ENCODE results near the gene PDE4D. TPM values are rescaled to one million over a fixed set of nuclear protein-coding genes. Genes with fewer than 3 reads are reported as not detected.

Gene PDE4D
- total RNA-seq, 1 experiment from 2014 or later: 2.1 TPM

DNA sequence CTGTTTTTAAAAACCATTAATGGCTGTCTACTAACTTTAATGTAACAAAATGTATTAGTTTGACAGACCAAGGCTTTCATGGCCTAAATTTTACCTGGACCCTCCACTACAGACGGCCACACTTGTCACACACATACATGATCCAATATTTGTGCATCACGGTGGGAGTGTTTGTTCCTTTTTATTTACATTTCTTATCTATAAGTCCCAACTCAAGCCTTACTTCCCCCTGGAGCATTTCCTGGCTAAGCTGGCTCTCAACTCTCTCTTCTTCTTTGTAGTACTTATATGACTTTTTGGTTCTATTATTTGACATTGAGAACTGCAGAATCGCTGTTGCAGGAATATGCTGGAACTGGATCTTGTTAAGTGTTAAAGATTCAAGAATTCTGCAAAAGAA, 776.2 kb downstream of the PDE4D start:
- Mint-ChIP-seq H3K9me3 (no peaks in the 10 kb centered on the region), H3K4me3 (no peak overlapping the region), H3K27ac (no peak overlapping the region), H3K36me3 (ENCODE audit: insufficient read depth in 1 of 3, low read depth in 3 of 3) (no peaks in the 10 kb centered on the region), H3K27me3 (ENCODE audit: low read depth) (no peaks in the 10 kb centered on the region), H3K4me1 (peaks cover 9 to 10% of the 10 kb centered on the region in 2 experiments; a peak in 3 of 4 replicates)
- Histone ChIP-seq H3K23ac (ENCODE audit: insufficient read length, low read depth, low read length) (no peak overlapping the region), H3K9me3 (ENCODE audit: control insufficient read depth, low read depth, low read length) (no peaks in the 10 kb centered on the region), H3K4me1 (ENCODE audit: insufficient read depth, low read length) (no peaks in the 10 kb centered on the region; the same call in 1 of the 2 replicates), H3K4ac (ENCODE audit: low read depth, low read length) (no peak overlapping the region), H2AK5ac (ENCODE audit: insufficient read length, low read length) (no peak overlapping the region), H3K23me2 (ENCODE audit: insufficient read length, low read depth, low read length, poor library complexity, severe bottlenecking) (no peaks in the 10 kb centered on the region), H3K27ac (ENCODE audit: insufficient read length, low read depth, low read length) (no peak overlapping the region), H4K5ac (ENCODE audit: insufficient read length, low read depth, low read length) (no peak overlapping the region), H3K18ac (ENCODE audit: insufficient read length, low read depth, low read length) (no peak overlapping the region), H3K79me2 (ENCODE audit: insufficient read depth, low read length) (no peaks in the 10 kb centered on the region), H2BK20ac (ENCODE audit: low read depth, low read length, poor library complexity, severe bottlenecking) (no peak overlapping the region), H2BK12ac (ENCODE audit: insufficient read length, low read depth, low read length) (no peak overlapping the region), H2AFZ (ENCODE audit: low read length) (no peak overlapping the region), H3K14ac (ENCODE audit: insufficient read depth, low read length) (no peak overlapping the region), H3K9ac (ENCODE audit: extremely low read depth, insufficient read length, low read length) (no peak overlapping the region), H3K4me2 (ENCODE audit: insufficient read depth, insufficient read length, low read length) (no peak overlapping the region), H2BK120ac (ENCODE audit: low read depth, low read length, poor library complexity, severe bottlenecking) (no peak overlapping the region), H4K8ac (replicated peaks; ENCODE audit: insufficient read length, low read depth, low read length) (no peak overlapping the region), H3K56ac (ENCODE audit: insufficient read length, low read depth, low read length) (no peak overlapping the region), H2BK5ac (ENCODE audit: insufficient read length, low read length) (no peak overlapping the region), H4K91ac (ENCODE audit: insufficient read length, low read depth, low read length) (no peak overlapping the region), H3K79me1 (ENCODE audit: insufficient read depth, low read depth, low read length, poor library complexity, severe bottlenecking) (no peaks in the 10 kb centered on the region), H4K20me1 (ENCODE audit: control insufficient read depth, insufficient read depth, insufficient read length) (no peaks in the 10 kb centered on the region), H2BK15ac (ENCODE audit: low read depth, low read length) (no peak overlapping the region), H3T11ph (ENCODE audit: low read length) (no peak overlapping the region), H3K27me3 (ENCODE audit: insufficient read depth, low read length) (no peaks in the 10 kb centered on the region)
- no peak for DNase-seq
- WGBS (ENCODE audit: extremely low coverage, insufficient read length, low lambda C conversion rate): no CpG with 5 or more reads among the region's 3 CpGs
- TF ChIP-seq, protein P1, sequence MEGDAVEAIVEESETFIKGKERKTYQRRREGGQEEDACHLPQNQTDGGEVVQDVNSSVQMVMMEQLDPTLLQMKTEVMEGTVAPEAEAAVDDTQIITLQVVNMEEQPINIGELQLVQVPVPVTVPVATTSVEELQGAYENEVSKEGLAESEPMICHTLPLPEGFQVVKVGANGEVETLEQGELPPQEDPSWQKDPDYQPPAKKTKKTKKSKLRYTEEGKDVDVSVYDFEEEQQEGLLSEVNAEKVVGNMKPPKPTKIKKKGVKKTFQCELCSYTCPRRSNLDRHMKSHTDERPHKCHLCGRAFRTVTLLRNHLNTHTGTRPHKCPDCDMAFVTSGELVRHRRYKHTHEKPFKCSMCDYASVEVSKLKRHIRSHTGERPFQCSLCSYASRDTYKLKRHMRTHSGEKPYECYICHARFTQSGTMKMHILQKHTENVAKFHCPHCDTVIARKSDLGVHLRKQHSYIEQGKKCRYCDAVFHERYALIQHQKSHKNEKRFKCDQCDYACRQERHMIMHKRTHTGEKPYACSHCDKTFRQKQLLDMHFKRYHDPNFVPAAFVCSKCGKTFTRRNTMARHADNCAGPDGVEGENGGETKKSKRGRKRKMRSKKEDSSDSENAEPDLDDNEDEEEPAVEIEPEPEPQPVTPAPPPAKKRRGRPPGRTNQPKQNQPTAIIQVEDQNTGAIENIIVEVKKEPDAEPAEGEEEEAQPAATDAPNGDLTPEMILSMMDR (conservative IDR thresholded peaks at IDR 0.05): no peak
